Adrenal gland (tissue), 5 donors: Measurements from ENCODE around the gene P2RY2.
A peak's percentile ranks its signal among the peaks of the same experiment; 100 is the strongest.

Experiments
- CTCF ChIP-seq, 6 experiments: fragments of 450-650 bp in 4 of 6; fragments of 200-600 bp in 2 of 6; sonication (generic) in 1 of 6; IDR thresholded peaks; 1 replicate in 5 of 6; 2 replicates in 1 of 6; pipeline versions ENCODE4 v1.5.1 to v1.8.0; 2016 to 2021; ENCODE audit warnings: antibody characterized with exemption in 6 of 6, mild to moderate bottlenecking in 2 of 6, moderate library complexity in 1 of 6
- POLR2A ChIP-seq, 2 donors: fragments of 450-650 bp; IDR thresholded peaks; one replicate each; pipeline ENCODE4 v1.6.1; 2017; ENCODE audit warnings: antibody characterized with exemption in 2 of 2, mild to moderate bottlenecking in 2 of 2, moderate library complexity in 1 of 2
- donor health status: DM: no; HTN: no; CAD: no.

GRCh38 chr11:73184953-73185671, 33.0 kb upstream of the P2RY2 start:
- peak; percentile 80 to 95 (median 88) for TF ChIP-seq CTCF (IDR thresholded peaks at IDR 0.05)
- TF ChIP-seq POLR2A (IDR thresholded peaks at IDR 0.05): no peak
